CD4-positive, alpha-beta memory T cell (primary cell): ENCODE data around the gene FLYWCH2. TPM values are rescaled to one million over a fixed set of nuclear protein-coding genes. Genes with fewer than 3 reads are reported as not detected.

Experiments
- CTCF ChIA-PET: fragments of 350-600 bp; sonication (Branson Sonifier 250); formaldehyde crosslinking; loops from one replicate; lab custom pipeline; 2021; ENCODE audit warnings: inconsistent platforms; ENCODE audit not compliant: partially characterized antibody; lab: Charles Lee
- POLR2A ChIA-PET: fragments of 350-600 bp; sonication (Branson Sonifier 250); formaldehyde crosslinking; loops from one replicate; lab custom pipeline; 2021; ENCODE audit not compliant: partially characterized antibody; lab: Charles Lee
- DNase-seq, 5 donors: peaks; one replicate each; pipeline versions ENCODE4 v3.0.0 to v3.0.0-alpha.2; 2020 to 2022; ENCODE audit warnings: mixed read lengths in 1 of 5
- H3K27ac ChIP-seq: one replicate; pipeline ENCODE4 v1.7.0; 2013; ENCODE audit warnings: low read depth, low read length
- H3K27me3 ChIP-seq: 2 replicates; pipeline ENCODE4 v1.7.0; 2013; ENCODE audit warnings: mild to moderate bottlenecking, low read length, moderate library complexity; ENCODE audit not compliant: insufficient read depth
- H3K36me3 ChIP-seq: 2 replicates; pipeline ENCODE4 v1.7.0; 2013; ENCODE audit warnings: mild to moderate bottlenecking, low read length, moderate library complexity; ENCODE audit not compliant: insufficient read depth
- H3K4me1 ChIP-seq: 2 replicates; pipeline ENCODE4 v1.7.0; 2013; ENCODE audit warnings: mild to moderate bottlenecking, low read length, moderate library complexity; ENCODE audit not compliant: insufficient read depth
- H3K4me3 ChIP-seq, 2 donors: one replicate each; pipeline ENCODE4 v1.7.0; 2013; ENCODE audit warnings: low read length in 2 of 2, mild to moderate bottlenecking in 1 of 2
- H3K9me3 ChIP-seq, 2 donors: one replicate each; pipeline ENCODE4 v1.7.0; 2013; ENCODE audit warnings: low read length in 2 of 2, control low read depth in 1 of 2; ENCODE audit not compliant: control insufficient read depth in 1 of 2
- H3K27ac Mint-ChIP-seq, 7 donors: one replicate each; pipeline ENCODE4 v1.8.0; 2020 to 2021; ENCODE audit warnings: mixed read lengths in 7 of 7, mild to moderate bottlenecking in 6 of 7, inconsistent platforms in 3 of 7, moderate library complexity in 3 of 7
- H3K27me3 Mint-ChIP-seq, 2 donors: one replicate each; pipeline ENCODE4 v1.8.0; 2020 to 2021; ENCODE audit warnings: mixed read lengths in 2 of 2
- H3K36me3 Mint-ChIP-seq, 2 donors: one replicate each; pipeline ENCODE4 v1.8.0; 2020 to 2021; ENCODE audit warnings: mixed read lengths in 2 of 2, inconsistent platforms in 1 of 2, mild to moderate bottlenecking in 1 of 2
- H3K4me1 Mint-ChIP-seq, 4 donors: one replicate each; pipeline ENCODE4 v1.8.0; 2020 to 2021; ENCODE audit warnings: mixed read lengths in 4 of 4, mild to moderate bottlenecking in 1 of 4
- H3K4me3 Mint-ChIP-seq, 8 donors: one replicate each; pipeline ENCODE4 v1.8.0; 2020 to 2021; ENCODE audit warnings: mixed read lengths in 8 of 8, mild to moderate bottlenecking in 7 of 8, moderate library complexity in 6 of 8, inconsistent platforms in 3 of 8
- H3K9me3 Mint-ChIP-seq, 8 donors: one replicate each; pipeline ENCODE4 v1.8.0; 2020 to 2021; ENCODE audit warnings: mixed read lengths in 8 of 8, mild to moderate bottlenecking in 5 of 8, inconsistent platforms in 3 of 8, moderate library complexity in 1 of 8
- intact Hi-C: fragments of 100-400 bp; cut with micrococcal nuclease; formaldehyde crosslinking; loops from one replicate; pipeline ENCODE4 v1.15.1; 2023
- polyA plus RNA-seq, 2 donors: library from polyadenylated mRNA; unstranded; fragments of 300-500 nt; fragmentation: Illumina TruSeq; gene quantifications; one replicate each; pipeline ENCODE4 v1.2.3, GENCODE V29; 2021
- total RNA-seq, 2 experiments: library from RNA; stranded (reverse); gene quantifications; one replicate each; pipeline ENCODE4 v1.2.3, GENCODE V29; 2021

FLYWCH2 gene
- total and polyA plus RNA-seq, 4 experiments from 2014 or later: 21.1 to 27.1 (median 23.7) TPM

DNA sequence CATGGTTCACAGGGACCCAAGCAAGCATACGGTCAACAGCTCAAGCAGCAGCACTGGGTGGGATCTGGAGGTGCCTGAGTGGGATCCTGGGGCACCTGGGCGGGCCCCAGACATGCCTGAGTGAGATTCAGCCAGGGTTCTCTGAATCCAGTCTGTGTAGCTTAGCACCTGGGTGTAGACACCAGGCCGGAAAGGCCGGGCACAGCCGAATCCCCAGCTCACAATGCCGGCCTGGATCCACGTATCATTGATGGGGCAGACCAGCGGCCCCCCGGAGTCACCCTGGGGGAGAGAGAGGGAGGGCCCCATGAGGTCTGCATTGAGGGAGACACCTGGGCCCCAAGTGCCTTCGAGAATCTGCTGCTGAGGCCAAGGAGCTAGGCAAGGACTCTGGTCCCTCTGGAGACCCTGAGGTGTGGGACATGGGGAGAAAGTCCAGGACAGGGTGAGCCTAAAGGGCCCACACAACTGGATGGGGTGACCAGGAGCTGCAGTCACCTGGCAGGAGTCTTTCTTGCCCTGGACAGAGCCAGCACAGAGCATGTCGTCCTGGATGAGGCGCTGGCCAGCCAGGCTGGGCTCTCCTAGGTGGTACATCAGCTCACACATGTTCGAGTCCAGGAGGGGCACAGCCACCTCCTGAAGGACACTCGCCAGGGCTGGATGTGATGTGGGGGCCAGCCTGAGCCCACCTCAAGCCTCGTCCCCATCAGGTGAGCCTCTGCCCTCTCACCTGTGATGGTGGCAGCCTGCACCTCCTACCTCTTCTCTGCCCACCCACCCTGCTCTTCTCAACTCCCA is 43.2 kb upstream of the FLYWCH2 start:
- CTCF ChIA-PET: interaction anchor here (1.1 to 2.8 kb wide), 4 partner anchors 23 to 81 kb away, joined by 4 to 35 read pairs (median 7); no protein-coding TSS in a partner anchor
- H3K4me3 ChIP-seq: no peak overlapping the region
- H3K27me3 ChIP-seq: no peaks in the 10 kb centered on the region
- Mint-ChIP-seq H3K27ac (peak overlapping the region in 6 of 7 donors; percentile 25 to 77 (median 58)), H3K9me3 (no peaks in the 10 kb centered on the region), H3K27me3 (peaks cover 0 to 7% of the 10 kb centered on the region in 2 donors), H3K4me3 (peak overlapping the region in 2 of 8 donors; percentile 15 to 23), H3K36me3 (no peaks in the 10 kb centered on the region), H3K4me1 (peaks cover 16 to 64% (median 35%) of the 10 kb centered on the region in 4 donors)
- no peak overlapping the region for H3K27ac ChIP-seq
- no peaks in the 10 kb centered on the region for H3K9me3 ChIP-seq
- DNase-seq: no peak
- POLR2A ChIA-PET: interaction anchor here (1.3 to 3.5 kb wide), 2 partner anchors 28 to 62 kb away, joined by 3 to 14 read pairs; no protein-coding TSS in a partner anchor
- H3K36me3 ChIP-seq: no peaks in the 10 kb centered on the region
- peaks cover 35% of the 10 kb centered on the region for H3K4me1 ChIP-seq
- intact Hi-C loops: loop anchor here (1.0 kb wide), 2 partner anchors 28 to 79 kb away; no protein-coding TSS in a partner anchor

GRCh38 chr16:2840914-2841313 is 42.1 kb upstream of the FLYWCH2 start:
- H3K36me3 ChIP-seq: no peaks in the 10 kb centered on the region
- no peaks in the 10 kb centered on the region for H3K27me3 ChIP-seq
- no peak overlapping the region for H3K27ac ChIP-seq
- no peaks in the 10 kb centered on the region for H3K9me3 Mint-ChIP-seq
- POLR2A ChIA-PET: interaction anchor here (3.5 kb wide), 1 partner anchor 27 kb away, joined by 14 read pairs; no protein-coding TSS in a partner anchor
- H3K36me3 Mint-ChIP-seq: no peaks in the 10 kb centered on the region
- DNase-seq: no peak
- CTCF ChIA-PET: no interaction called here
- H3K4me3 ChIP-seq: no peak overlapping the region
- no peaks in the 10 kb centered on the region for H3K9me3 ChIP-seq
- H3K4me1 ChIP-seq: peaks cover 35% of the 10 kb centered on the region
- peaks cover 0 to 7% of the 10 kb centered on the region in 2 donors for H3K27me3 Mint-ChIP-seq
- H3K27ac Mint-ChIP-seq: peak overlapping the region in 2 of 7 donors; percentile 74 to 85
- intact Hi-C loops: no loop called here
- no peak overlapping the region for H3K4me3 Mint-ChIP-seq
- peaks cover 19 to 74% (median 36%) of the 10 kb centered on the region in 4 donors for H3K4me1 Mint-ChIP-seq

- H3K9me3 ChIP-seq: no peaks in the 10 kb centered on the region
- peak overlapping the region; percentile 38 for H3K27ac ChIP-seq
- Mint-ChIP-seq H3K4me3 (peak overlapping the region in 4 of 8 donors; percentile 31 to 76 (median 54)), H3K27me3 (peaks cover 0 to 7% of the 10 kb centered on the region in 2 donors), H3K27ac (peak overlapping the region; percentile 52 to 98 (median 94)), H3K4me1 (peaks cover 19 to 82% (median 39%) of the 10 kb centered on the region in 4 donors), H3K9me3 (peaks cover 0 to 4% (median 0%) of the 10 kb centered on the region in 8 donors), H3K36me3 (no peaks in the 10 kb centered on the region)
- POLR2A ChIA-PET: interaction anchor here (2.4 kb wide), 1 partner anchor 26 kb away, joined by 16 read pairs; no protein-coding TSS in a partner anchor
- H3K4me1 ChIP-seq: peaks cover 35% of the 10 kb centered on the region
- no peaks in the 10 kb centered on the region for H3K36me3 ChIP-seq
- CTCF ChIA-PET: interaction anchor here (0.6 to 2.6 kb wide), 5 partner anchors 13 to 221 kb away, joined by 3 to 15 read pairs (median 3); no protein-coding TSS in a partner anchor
- peak overlapping the region in 1 of 2 donors; percentile 36 for H3K4me3 ChIP-seq
- intact Hi-C loops: no loop called here
- H3K27me3 ChIP-seq: no peaks in the 10 kb centered on the region
- DNase-seq: no peak
Measured at GRCh38 chr16:2841606-2842339, 41.2 kb upstream of the FLYWCH2 start.

- intact Hi-C loops: no loop called here
- peaks cover 19 to 81% (median 35%) of the 10 kb centered on the region in 4 donors for H3K4me1 Mint-ChIP-seq
Measured at GRCh38 chr16:2842340-2843000, 40.5 kb upstream of the FLYWCH2 start.

DNA sequence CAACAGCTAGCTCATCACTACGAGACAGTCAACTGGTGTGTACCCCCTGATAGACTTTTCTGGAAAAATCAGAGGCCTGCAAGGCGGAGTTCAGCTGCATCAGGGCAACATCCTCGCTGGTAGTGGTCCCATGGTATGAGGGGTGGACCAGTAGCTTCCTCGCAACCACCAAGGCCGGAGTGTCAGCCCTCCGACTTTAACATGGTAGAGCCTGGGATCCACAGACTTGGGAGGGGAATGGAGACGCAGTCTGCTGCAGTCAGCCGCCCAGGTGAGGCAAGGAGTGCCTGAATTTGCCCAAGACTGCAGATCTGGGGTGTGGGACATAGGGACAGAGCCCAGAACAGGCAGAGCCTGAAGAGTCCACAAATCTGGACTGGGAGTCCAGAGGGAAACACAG is 39.5 kb upstream of the FLYWCH2 start:
- Mint-ChIP-seq H3K27ac (peak overlapping the region in 6 of 7 donors; percentile 9 to 76 (median 58)), H3K4me3 (no peak overlapping the region), H3K4me1 (peaks cover 13 to 76% (median 31%) of the 10 kb centered on the region in 4 donors), H3K27me3 (no peaks in the 10 kb centered on the region), H3K9me3 (peaks cover 0 to 4% (median 0%) of the 10 kb centered on the region in 8 donors), H3K36me3 (no peaks in the 10 kb centered on the region)
- no peak overlapping the region for H3K4me3 ChIP-seq
- peaks cover 35% of the 10 kb centered on the region for H3K4me1 ChIP-seq
- no peaks in the 10 kb centered on the region for H3K27me3 ChIP-seq
- no peaks in the 10 kb centered on the region for H3K9me3 ChIP-seq
- H3K36me3 ChIP-seq: no peaks in the 10 kb centered on the region
- ChIA-PET POLR2A (interaction anchor here (2.4 kb wide), 1 partner anchor 24 kb away, joined by 16 read pairs; no protein-coding TSS in a partner anchor), CTCF (interaction anchor here (2.6 kb wide), 1 partner anchor 25 kb away, joined by 15 read pairs; no protein-coding TSS in a partner anchor)
- intact Hi-C loops: no loop called here
- no peak for DNase-seq
- no peak overlapping the region for H3K27ac ChIP-seq

More at GRCh38 chr16:2842340-2843000, 40.5 kb upstream of the FLYWCH2 start:
- no peaks in the 10 kb centered on the region for H3K9me3 ChIP-seq
- ChIA-PET CTCF (interaction anchor here (0.7 to 2.6 kb wide), 4 partner anchors 12 to 28 kb away, joined by 3 to 15 read pairs (median 3); no protein-coding TSS in a partner anchor), POLR2A (interaction anchor here (2.4 kb wide), 1 partner anchor 26 kb away, joined by 16 read pairs; no protein-coding TSS in a partner anchor)
- Mint-ChIP-seq H3K27ac (peak overlapping the region; percentile 52 to 98 (median 94)), H3K27me3 (peaks cover 0 to under 1% of the 10 kb centered on the region in 2 donors), H3K4me3 (peak overlapping the region in 7 of 8 donors; percentile 26 to 76 (median 54)), H3K9me3 (peaks cover 0 to 4% (median 0%) of the 10 kb centered on the region in 8 donors), H3K36me3 (no peaks in the 10 kb centered on the region)
- DNase-seq: peak; percentile 56 to 65 (median 61)
- no peaks in the 10 kb centered on the region for H3K27me3 ChIP-seq
- peaks cover 35% of the 10 kb centered on the region for H3K4me1 ChIP-seq
- H3K27ac ChIP-seq: peak overlapping the region; percentile 38
- H3K4me3 ChIP-seq: peak overlapping the region in 1 of 2 donors; percentile 36
- H3K36me3 ChIP-seq: no peaks in the 10 kb centered on the region

- no peak overlapping the region for H3K27ac ChIP-seq
- no peaks in the 10 kb centered on the region for H3K36me3 Mint-ChIP-seq
- ChIA-PET POLR2A (interaction anchor here (1.7 kb wide), 1 partner anchor 67 kb away, joined by 8 read pairs; no protein-coding TSS in a partner anchor), CTCF (no interaction called here)
- peak overlapping the region in 5 of 7 donors; percentile 36 to 83 (median 56) for H3K27ac Mint-ChIP-seq
- intact Hi-C loops: no loop called here
- H3K27me3 ChIP-seq: no peaks in the 10 kb centered on the region
- DNase-seq: no peak
- H3K9me3 Mint-ChIP-seq: peaks cover 0 to 4% (median 0%) of the 10 kb centered on the region in 8 donors
- no peak overlapping the region for H3K4me3 ChIP-seq
- peaks cover 3 to 6% of the 10 kb centered on the region in 2 donors for H3K27me3 Mint-ChIP-seq
- no peaks in the 10 kb centered on the region for H3K36me3 ChIP-seq
- H3K9me3 ChIP-seq: no peaks in the 10 kb centered on the region
- peak overlapping the region in 1 of 8 donors; percentile 22 for H3K4me3 Mint-ChIP-seq
- H3K4me1 ChIP-seq: peaks cover 27% of the 10 kb centered on the region
- peaks cover 11 to 60% (median 27%) of the 10 kb centered on the region in 4 donors for H3K4me1 Mint-ChIP-seq
Measured at GRCh38 chr16:2845116-2845515, 37.9 kb upstream of the FLYWCH2 start.
